ENCODE data around the gene ASB10.

Gene ASB10, protein sequence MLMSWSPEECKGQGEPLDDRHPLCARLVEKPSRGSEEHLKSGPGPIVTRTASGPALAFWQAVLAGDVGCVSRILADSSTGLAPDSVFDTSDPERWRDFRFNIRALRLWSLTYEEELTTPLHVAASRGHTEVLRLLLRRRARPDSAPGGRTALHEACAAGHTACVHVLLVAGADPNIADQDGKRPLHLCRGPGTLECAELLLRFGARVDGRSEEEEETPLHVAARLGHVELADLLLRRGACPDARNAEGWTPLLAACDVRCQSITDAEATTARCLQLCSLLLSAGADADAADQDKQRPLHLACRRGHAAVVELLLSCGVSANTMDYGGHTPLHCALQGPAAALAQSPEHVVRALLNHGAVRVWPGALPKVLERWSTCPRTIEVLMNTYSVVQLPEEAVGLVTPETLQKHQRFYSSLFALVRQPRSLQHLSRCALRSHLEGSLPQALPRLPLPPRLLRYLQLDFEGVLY

DNA sequence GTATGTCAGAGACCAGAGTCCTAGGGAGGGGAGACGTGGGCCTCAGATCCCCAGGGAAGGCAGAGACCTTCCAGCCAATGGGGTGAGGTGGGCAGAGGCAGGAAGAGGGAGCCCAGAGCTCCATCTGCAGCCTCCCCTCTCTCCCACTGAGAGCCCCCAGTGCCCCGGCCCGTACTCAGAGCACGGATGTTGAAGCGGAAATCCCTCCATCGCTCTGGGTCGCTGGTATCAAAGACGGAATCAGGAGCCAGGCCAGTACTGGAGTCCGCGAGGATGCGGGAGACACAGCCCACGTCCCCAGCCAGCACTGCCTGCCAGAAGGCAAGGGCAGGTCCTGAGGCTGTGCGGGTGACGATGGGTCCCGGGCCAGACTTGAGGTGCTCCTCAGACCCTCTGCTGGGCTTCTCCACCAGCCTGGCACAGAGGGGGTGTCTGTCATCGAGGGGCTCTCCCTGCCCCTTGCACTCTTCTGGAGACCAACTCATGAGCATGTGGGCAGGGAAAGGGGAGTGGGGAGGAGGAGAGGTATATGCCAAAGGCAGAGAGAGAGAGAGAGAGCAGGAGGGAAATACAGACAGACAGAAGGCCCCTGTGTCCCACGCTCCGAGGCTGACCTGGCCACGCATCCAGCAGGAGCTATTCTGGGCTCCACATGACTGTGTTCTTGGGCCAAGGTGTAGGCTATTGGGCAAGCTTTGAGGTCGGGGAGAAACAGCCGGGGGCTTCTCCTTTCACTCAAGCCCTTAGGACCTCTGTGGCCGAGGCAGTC lies at the start of gene ASB10:
Gene ASB10 (minus strand): TSS at position 611 of the 769 bp plus-strand sequence. CDS start 120 bp downstream, at position 491.
- DNase-seq, result no peak

DNA sequence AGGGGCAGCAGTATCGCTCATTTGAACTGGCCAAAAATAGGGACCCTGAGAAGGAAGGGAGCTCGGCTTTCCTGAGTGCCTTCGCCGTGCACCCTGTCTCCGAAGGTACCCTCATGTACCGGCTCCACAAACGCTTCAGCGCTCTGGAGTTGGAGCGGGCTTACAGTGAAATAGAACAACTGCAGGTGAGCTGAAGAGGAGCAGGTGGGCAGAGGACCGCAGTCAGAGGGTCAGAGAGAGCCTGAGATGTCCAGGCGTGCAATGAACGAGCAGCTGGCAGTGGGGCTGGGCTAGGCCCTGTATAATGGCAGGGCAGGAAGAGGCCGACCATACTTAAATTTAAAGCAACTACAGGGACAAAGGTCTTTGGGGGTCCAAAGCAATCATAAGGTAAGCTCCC lies 49.4 kb upstream of the ASB10 start:
- no peak for DNase-seq

DNA sequence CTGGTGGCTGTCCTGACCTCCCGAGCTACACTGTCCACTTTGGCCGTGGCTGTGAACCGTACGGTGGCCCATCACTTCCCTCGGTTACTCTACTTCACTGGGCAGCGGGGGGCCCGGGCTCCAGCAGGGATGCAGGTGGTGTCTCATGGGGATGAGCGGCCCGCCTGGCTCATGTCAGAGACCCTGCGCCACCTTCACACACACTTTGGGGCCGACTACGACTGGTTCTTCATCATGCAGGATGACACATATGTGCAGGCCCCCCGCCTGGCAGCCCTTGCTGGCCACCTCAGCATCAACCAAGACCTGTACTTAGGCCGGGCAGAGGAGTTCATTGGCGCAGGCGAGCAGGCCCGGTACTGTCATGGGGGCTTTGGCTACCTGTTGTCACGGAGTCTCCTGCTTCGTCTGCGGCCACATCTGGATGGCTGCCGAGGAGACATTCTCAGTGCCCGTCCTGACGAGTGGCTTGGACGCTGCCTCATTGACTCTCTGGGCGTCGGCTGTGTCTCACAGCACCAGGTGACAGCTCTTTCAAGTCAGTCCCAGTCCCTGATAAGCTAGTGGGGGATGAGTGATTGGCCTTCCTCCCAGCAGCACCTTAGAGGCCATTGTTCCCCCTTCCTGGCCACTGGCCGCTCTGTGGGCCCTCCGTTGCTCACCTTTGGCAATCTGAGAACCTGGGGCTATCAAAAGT lies 48.2 kb upstream of the ASB10 start:
- DNase-seq, result no peak

DNA sequence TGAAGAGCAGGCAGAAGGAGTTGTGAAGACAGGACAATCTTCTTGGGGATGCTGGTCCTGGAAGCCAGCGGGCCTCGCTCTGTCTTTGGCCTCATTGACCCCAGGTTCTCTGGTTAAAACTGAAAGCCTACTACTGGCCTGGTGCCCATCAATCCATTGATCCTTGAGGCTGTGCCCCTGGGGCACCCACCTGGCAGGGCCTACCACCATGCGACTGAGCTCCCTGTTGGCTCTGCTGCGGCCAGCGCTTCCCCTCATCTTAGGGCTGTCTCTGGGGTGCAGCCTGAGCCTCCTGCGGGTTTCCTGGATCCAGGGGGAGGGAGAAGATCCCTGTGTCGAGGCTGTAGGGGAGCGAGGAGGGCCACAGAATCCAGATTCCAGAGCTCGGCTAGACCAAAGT lies 46.8 kb upstream of the ASB10 start:
- DNase-seq, result no peak

DNA sequence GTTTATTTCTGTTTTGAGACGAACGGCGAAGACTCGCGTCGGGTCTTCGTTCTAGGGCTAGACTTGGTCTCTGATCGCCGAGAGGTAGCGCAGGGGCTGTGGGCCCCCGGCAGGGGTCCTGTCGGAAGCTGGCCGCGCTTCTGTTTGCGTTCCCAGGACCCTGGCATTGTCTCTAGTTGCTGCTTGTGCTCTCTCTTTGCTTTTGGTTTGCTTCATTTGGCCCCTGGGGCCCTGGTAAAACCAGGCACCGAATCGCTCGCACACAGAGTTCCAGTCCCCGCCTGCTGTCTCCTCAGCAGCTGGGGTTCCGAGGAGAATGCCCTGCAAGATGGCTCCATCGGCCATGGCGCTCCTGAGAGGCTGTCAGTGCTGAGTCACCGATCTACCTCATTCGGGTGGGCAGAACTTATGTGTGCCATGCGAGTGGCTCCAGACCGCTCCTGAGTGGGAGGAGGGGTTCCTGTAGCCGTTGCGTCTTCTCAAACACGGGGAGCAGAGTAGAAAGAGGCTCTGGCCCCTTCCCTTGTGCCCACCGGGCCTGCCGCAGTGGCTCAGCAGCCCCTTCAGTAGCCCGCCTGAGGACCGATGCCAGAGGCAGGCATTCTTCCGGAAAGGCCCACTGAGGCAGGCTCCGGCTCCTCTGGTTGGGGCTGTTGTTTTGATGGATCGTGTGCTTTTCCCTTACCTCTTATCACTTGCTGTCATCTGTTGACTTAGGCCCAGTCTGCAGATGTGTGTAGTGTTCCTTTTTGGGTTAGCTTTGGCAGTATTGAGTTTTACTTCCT lies 46.1 kb upstream of the ASB10 start:
- no peak for DNase-seq

DNA sequence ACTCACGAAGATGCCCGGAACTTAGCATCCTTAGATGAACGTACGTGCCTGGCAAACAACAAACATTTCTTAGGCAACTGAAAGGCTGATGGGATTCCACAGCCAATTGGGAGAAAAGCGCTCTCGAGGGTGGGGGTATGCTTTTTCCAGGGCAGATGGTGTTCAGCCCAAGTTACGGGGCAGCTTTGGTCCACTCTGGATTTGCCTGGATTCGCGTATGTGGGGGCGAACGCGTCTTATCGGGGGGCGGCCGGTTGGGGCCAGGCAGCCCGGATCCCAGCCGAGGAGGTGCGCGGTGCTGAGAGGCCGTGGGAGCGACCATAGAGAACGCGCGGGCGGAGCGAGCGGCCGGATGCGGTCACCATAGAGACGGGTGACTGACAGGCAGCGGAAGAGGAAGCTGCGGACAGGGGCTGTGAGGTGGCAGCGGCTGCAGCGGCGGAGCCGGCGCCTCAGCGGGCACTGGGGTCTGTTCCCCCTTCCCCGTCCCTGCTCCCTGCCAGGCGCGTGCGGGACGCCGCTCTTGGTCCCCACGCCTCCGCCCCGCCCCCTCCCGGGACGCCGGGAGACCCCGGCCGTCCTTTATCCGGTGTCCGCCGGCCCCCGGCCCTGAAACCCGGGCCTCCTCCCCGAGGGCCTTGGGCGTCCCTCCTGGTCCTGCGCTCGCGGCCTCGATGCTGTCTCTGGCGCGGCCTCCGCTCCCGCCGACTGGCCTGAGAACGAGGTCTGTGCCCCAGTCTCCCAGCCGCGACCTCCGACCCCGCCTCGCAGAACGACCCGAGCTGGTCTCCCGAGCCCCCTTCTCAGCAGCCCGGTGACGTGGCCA lies 45.3 kb upstream of the ASB10 start, which contains the start of gene CHPF2:
Gene CHPF2 (plus strand): TSS at position 393 of the 826 bp plus-strand sequence. CDS start 1,529 bp downstream, outside the sequence.
- DNase-seq, result peak; percentile 83

DNA sequence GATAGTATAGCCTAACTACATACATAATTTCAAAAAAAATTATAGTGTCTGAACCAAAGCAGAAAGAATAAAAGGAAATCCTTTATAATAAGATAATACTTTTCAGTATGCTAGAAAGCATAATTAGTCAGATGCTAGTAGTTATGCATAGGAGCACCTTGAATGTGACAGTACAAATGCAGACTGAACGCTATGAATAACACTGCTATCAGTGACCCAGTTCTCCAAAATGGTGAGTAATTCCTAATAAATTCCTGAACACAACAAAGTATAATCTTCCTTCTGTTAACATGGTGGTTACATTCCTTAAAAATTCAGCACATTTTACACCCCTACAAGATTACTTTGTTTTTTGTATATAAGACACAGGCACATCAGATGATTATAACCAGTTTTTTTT lies 44.0 kb upstream of the ASB10 start:
- no peak for DNase-seq

DNA sequence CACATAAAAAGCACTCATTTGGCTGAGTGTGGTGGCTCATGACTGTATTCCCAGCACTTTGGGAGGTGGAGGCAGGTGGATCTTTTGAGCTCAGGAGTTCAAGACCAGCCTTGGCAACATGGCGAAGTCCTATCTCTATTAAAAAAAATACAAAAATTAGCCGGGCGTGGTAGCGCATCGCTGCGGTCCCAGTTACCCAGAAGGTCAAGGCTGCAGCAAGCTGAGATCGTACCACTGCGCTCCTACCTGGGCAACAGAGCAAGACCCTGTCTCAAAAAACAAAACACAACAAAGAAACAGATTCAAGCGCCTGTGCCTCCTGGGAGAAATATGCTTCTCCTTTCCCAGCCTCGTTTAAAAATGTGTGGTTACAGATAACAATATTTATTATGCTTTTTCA lies 42.2 kb upstream of the ASB10 start:
- DNase-seq, result no peak

DNA sequence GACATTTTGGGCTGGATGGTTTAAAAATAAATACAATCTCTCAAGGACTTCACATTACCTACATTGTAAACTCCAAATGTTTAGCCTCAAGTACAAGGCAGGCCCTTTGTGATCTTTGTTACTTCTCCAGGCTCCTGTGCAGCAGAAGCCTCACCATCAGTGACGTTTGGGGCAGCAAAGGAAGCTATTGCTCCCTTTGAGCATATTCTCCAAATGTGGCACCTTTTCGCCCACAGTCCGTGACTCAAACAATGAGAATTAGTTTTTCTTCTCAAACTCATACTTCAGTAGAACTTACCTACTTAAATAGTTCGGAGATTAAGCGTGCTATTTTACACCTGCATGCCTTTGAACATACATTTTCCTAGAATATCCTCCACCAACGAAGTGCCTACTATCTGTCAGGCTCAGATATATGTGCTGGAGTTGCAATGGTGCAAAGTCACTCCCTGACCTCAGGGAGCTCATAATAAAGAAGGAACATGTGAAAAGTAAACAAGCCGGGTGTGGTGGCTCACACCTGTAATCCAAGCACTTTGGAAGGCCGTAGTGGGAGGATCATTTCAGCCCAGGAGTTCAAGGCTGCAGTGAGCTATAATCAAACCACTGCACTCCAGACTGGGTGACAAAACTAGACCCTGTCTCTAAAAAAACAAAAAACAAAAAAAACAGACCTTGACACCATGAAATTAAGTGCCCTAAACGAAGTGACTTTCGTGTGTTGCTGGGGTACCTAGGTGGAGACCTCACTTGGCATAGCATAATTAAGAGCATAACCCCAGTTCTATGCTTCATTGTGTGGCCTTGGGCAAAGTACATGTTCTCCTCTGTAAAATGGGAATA lies 41.2 kb upstream of the ASB10 start:
- DNase-seq, result no peak

DNA sequence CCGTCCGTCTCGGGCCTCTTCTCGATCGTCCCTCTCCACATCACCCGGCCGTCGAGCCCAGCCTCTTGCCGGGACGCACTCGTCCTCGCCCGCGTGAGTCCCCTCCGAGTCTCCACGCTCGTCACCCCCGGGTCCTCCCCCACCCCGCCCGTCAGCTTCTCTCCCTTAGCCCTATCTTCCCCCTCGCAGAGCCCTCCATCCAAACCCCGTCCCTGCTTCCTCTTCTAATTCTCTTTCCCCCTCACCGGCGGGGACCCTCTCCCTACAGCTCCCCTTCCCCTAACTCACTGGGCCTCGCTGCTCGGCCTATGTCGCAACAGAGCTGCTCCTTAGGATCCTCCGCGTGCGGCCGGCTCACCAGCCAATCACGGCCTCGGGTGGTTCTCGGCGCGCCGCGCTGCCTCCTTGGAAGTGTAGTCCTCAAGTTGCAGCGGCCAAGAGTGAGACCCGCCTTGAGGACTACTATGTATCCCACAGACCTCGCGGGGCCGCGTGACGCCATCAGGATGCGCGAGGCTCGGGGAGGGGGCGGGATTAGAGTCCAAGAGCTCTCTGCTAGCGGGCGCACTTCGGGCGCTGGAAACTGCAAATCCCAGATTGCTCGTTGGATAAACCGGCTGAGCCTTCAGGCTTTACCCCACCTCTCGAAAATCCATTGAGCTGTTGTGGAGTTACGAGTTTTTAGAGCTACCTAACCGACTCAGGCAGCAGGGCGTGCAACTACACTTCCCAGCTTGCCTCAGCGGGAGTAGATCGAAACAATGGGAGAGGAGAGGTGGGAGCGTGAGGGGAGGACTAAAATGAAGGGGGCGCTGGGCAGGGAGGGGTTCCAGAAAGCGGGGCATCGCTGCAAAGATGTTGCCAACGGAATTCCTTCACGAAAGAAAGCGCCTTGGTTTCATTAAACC lies 40.1 kb upstream of the ASB10 start, which contains the start of gene ABCF2:
Gene ABCF2 (minus strand): TSS at position 331 of the 908 bp plus-strand sequence. CDS start 747 bp downstream, outside the sequence.
- peak; percentile 96 for DNase-seq

DNA sequence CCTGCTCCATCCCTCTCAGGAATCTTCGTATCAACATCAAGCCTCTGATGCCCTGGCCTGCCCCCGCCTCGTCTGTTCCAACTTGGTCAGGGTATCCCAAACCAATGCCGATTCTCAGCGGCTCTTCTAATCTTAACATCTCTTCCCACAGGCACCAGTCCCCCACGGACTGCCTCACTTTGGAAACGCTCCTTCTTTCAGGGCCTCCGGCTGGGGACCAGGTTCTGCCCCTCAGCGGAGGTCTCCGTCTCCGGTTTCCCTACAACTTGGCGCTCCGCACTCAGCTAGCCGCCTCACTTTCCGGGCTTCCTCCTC lies 39.5 kb upstream of the ASB10 start:
- DNase-seq, result no peak

DNA sequence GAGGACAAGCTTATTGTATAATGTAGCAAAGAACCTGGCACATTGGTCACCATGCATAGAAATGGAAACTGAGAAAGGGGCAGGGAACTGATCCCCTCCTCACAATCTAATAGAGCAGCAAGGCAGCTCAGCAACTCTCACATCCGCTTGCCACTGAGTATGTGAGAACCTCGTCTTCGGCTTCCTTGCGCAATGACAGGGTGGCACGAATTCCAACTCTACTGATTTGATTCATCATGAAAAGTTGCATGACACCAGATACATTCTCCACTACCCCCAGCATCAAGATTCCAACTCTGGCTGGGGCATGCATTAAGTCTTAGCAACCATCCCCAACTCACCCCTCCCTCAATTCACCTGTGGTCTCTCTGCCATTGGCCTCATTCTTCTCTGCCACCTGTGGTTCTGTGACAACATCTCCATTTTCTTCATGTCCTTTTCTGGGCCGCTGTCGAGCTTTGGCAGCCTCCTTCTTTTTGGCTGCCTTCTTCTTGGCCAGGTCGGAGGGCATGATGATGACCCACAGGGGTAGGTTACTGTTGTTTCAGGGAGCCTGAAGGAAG lies 39.0 kb upstream of the ASB10 start:
- no peak for DNase-seq

DNA sequence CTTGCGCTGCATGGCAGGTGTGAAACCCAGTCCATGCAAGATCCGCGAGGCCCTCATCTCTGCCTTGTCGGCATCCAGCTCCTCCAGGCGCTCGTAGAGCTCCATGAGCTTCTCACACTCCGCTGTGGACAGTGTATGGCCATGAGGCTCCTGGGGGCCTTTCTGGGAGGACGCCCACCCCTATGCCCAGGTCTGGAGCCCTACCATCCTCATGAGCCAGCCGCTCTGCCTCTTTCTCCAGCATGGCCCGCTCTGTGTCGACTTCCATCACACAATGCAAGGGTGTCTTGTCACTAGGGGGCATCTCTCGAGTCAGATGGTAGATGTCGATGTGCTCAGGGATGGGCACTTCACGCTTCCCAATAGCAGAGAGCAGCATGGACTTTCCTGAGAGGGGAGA lies 36.7 kb upstream of the ASB10 start:
- DNase-seq, result no peak

DNA sequence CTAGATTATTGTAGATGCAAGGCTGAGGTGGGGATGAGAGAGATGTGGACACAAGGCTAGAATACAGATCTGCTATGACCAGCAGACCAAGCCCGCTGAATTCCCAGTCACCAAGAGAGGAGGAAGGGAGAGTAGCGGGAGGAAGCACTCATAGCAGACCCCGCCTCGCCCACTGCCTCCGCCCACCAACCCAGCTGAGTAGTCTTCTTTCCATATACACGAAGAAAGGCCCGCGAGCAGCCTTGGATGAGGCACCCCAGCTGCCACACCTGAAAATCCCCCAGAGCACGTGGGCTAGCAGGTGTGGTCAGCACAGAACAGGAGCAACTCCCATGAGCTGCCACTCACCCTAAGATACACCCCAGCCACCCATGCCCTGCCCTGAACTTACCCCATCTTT lies 31.1 kb upstream of the ASB10 start:
- no peak for DNase-seq

DNA sequence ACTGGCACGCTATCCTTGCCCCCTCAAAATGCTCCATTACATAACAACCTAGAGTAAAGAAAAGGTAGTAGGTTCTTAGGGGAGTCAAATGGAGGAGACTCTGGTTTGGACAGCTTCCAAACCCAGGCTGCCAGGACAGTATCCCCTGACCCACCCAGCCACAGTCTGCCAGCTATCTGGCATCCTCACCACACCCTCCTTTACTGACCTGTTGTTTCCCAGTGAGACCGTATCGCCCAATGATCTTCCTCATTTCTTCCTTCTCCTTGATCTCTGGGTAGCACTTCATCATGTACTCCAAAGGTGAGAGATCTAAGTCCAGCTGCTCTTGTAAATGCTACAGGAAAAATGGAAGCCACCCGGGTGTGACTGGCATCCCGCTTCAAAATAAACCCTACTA lies 28.3 kb upstream of the ASB10 start:
- DNase-seq, result no peak

DNA sequence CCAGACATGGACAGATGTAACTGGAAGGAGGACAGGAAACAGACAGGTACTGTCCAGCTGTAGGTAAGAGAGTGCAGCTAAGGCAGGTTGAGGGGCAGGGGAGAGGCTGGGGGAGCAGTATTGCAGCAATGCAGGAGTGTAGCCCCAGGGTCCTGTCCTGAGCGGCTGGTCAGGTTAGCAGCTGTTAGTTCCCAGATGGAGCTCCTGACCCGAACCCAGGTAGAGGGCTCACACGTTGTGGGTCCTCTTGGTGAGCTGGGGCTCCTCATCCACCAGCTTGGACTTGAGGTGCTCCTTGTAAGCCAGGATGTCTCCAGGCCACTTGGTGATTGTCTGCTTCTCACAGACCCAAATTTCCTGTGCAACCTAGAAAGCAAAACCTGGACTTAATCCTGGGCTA lies 26.8 kb upstream of the ASB10 start:
- no peak for DNase-seq

DNA sequence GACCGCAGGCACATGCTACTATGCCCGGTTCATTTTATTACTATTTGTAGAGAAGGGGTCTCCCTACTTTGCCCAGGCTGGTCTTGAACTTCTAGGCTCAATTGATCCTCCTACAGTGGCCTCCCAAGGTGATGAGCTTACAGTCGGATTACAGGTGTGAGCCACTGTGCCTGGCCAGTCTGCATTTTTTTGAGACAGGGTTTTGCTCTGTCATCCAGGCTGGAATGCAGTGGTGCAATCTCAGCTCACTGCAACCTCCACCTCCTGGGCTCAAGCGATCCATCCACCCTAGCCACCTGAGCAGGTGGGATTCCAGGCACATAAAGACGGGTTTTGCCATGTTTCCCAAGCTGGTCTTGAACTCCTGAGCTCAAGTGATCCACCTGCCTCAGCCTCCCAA lies 25.6 kb upstream of the ASB10 start:
- no peak for DNase-seq

DNA sequence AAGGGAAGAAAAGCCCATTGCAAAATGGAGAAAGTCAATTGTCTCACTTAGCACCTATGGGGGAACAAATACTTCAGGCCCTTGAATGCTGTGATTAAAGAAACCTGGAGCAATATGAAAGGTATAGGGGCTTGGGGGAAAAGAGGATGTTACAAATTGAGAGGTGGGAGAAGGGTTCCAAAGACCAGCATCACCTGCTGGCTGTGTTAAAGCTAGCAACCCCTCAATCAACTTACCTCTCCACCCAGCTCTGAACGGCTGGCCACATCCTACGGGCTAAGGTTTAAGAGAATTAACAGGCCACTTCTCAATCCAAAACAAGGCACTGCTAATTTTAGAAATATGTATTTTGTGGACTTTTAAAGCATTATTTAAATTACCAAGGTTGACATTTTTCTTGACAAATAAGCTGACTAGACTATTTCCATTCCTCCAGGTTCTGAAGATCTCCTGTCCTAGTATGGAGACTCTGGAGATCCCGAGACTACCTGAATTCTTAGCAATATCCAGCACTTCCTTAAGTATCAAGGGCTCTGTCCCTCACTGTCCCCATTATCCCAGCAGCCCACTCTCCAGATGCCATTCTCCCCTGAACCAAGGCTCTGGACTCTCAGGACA lies 24.2 kb upstream of the ASB10 start:
- no peak for DNase-seq
